AG09319 (cell line): Measurements from ENCODE around the gene XXYLT1.
"Not testable (repeated sequence)": the region's sequence is repeated elsewhere in the genome, so short reads cannot be mapped to it uniquely, and the experiment has no call there.

Experiments
- DNase-seq: peaks from one replicate; pipeline ENCODE4 v3.0.0-alpha.2; 2010; ENCODE audit warnings: low read depth; ENCODE audit errors: extremely low read depth
- TF ChIP-seq, protein P1 (sequence below): IDR thresholded peaks from 2 replicates; pipeline ENCODE4 v1.5.1; 2011; ENCODE audit warnings: low read depth, mild to moderate bottlenecking, inconsistent platforms, low read length, moderate library complexity

Gene XXYLT1

GRCh38 chr3:195110647-195111318, 160.2 kb downstream of the XXYLT1 start:
- TF ChIP-seq, protein P1, sequence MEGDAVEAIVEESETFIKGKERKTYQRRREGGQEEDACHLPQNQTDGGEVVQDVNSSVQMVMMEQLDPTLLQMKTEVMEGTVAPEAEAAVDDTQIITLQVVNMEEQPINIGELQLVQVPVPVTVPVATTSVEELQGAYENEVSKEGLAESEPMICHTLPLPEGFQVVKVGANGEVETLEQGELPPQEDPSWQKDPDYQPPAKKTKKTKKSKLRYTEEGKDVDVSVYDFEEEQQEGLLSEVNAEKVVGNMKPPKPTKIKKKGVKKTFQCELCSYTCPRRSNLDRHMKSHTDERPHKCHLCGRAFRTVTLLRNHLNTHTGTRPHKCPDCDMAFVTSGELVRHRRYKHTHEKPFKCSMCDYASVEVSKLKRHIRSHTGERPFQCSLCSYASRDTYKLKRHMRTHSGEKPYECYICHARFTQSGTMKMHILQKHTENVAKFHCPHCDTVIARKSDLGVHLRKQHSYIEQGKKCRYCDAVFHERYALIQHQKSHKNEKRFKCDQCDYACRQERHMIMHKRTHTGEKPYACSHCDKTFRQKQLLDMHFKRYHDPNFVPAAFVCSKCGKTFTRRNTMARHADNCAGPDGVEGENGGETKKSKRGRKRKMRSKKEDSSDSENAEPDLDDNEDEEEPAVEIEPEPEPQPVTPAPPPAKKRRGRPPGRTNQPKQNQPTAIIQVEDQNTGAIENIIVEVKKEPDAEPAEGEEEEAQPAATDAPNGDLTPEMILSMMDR, result no peak
- DNase-seq, result no peak

DNA sequence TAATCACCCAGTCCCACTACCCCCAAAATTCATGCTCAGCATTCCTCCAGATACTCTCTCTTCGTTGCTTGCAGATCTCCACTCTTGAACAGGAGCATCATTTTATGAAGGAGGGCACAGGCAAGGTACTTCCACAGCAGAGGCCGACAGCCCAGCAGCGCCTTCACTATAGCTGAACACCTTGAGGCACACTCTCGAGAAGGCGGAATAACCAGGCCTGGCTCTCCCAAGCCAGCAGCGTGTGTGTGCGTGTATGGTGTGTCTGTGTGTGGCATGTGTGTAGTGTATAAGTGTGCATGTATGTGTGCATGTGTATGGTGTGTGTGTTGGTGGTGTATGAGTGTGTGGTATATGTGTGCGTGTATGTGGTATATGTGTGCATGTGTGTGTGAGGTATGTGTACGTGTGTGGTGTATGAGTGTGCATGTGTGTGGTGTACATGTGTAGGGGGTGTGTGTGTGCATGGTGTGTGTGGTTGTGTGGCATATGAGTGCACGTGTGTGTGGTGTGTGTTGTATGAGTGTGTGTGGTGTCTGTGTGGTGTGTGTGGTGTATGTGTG, 161.8 kb downstream of the XXYLT1 start:
- no peak for DNase-seq
- TF ChIP-seq, protein P1, result no peak

- DNase-seq, result no peak
- TF ChIP-seq, protein P1, result no peak
Observed at GRCh38 chr3:195107593-195107992, 163.4 kb downstream of the XXYLT1 start.

GRCh38 chr3:195107031-195107430, 163.9 kb downstream of the XXYLT1 start:
- DNase-seq, result not testable (repeated sequence)

GRCh38 chr3:195106418-195106906, 164.5 kb downstream of the XXYLT1 start:
- TF ChIP-seq, protein P1, result peak; percentile 76
- no peak for DNase-seq

- TF ChIP-seq, protein P1, result no peak
- no peak for DNase-seq
Observed at GRCh38 chr3:195105841-195106417, 165.0 kb downstream of the XXYLT1 start.

DNA sequence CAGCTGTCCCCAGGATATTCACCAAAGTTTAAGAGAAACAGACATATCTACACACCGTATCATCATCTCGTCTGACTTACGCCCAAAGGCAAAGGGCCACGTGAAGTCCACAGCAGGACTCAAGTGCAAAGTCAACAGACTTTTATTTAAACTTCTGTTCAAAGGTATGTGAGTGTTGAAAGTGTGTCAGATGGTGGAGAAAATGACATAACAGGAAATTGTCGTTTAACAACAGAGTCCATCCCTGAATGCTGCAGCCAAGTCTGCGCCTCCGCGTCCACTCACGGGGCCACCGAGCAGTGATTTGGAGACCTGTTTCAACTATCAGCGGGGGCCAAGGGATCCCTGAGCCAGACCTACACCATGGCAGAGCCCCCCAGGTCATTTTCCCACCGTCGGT, 165.6 kb downstream of the XXYLT1 start:
- TF ChIP-seq, protein P1, result no peak
- DNase-seq, result no peak

DNA sequence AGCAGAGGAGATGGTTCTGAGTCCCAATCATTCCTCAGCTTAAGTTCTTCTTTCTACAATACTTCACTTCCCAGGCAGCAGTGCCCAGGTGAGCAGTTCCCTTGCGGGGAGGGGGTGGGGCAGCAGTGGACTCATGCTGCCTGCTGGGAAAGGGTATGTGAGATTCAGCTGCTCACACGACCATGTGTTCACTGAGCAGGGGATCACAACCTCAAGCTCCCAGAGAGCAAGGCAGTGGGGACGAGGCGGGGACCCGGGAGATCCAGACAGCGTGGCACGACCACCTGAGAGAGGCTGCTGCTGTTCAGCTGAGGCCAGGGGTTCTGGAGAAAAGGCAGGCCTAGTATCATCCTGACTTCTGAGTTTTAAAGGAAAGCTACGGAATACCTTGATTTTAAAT, 166.6 kb downstream of the XXYLT1 start:
- TF ChIP-seq, protein P1, result no peak

More for the DNA sequence above, 166.6 kb downstream of the XXYLT1 start:
- no peak for DNase-seq
